Progenitor cell of endocrine pancreas (in vitro differentiated cells): ENCODE measurements around the gene SNX14. TPM values are rescaled to one million over a fixed set of nuclear protein-coding genes. Genes with fewer than 3 reads are reported as not detected.

Experiments
- DNase-seq: peaks from one replicate; pipeline ENCODE4 v3.0.0; 2021; ENCODE audit warnings: low spot score; ENCODE audit not compliant: unreplicated experiment
- H3K27ac Mint-ChIP-seq: 2 replicates; pipeline ENCODE4 v1.8.0; 2021; ENCODE audit warnings: mild to moderate bottlenecking, moderate library complexity, mixed read lengths
- H3K27me3 Mint-ChIP-seq: 2 replicates; pipeline ENCODE4 v1.8.0; 2021; ENCODE audit warnings: mixed read lengths
- H3K36me3 Mint-ChIP-seq: 2 replicates; pipeline ENCODE4 v1.8.0; 2022; ENCODE audit warnings: mixed read lengths; ENCODE audit not compliant: insufficient read depth
- H3K4me1 Mint-ChIP-seq: 2 replicates; pipeline ENCODE4 v1.8.0; 2021; ENCODE audit warnings: low read depth, mixed read lengths
- H3K4me3 Mint-ChIP-seq: 2 replicates; pipeline ENCODE4 v1.8.0; 2021; ENCODE audit warnings: low read depth, mild to moderate bottlenecking, moderate library complexity, mixed read lengths
- H3K9me3 Mint-ChIP-seq: 2 replicates; pipeline ENCODE4 v1.8.0; 2021; ENCODE audit warnings: low read depth, mixed read lengths
- CTCF ChIP-seq: fragments of 200-600 bp; sonication (generic); IDR thresholded peaks from one replicate; pipeline ENCODE4 v1.5.0; 2021; ENCODE audit warnings: antibody characterized with exemption, mild to moderate bottlenecking; ENCODE audit not compliant: unreplicated experiment
- total RNA-seq: library from RNA; stranded (reverse); gene quantifications from 2 replicates; pipeline ENCODE4 v1.2.1, GENCODE V29; 2021

SNX14 gene
- total RNA-seq, 1 donor from 2014 or later, result 88.3 TPM

GRCh38 chr6:85482905-85483700 is 110.6 kb downstream of the SNX14 start:
- peak; percentile 74 for DNase-seq
- no peak overlapping the region for H3K4me3 Mint-ChIP-seq
- peak; percentile 100 for TF ChIP-seq CTCF
- H3K27ac Mint-ChIP-seq, result no peak overlapping the region
- H3K9me3 Mint-ChIP-seq, result no peaks in the 10 kb centered on the region
- no peaks in the 10 kb centered on the region for H3K27me3 Mint-ChIP-seq
- H3K36me3 Mint-ChIP-seq, result peaks cover 2% of the 10 kb centered on the region
- peaks cover 6% of the 10 kb centered on the region for H3K4me1 Mint-ChIP-seq

DNA sequence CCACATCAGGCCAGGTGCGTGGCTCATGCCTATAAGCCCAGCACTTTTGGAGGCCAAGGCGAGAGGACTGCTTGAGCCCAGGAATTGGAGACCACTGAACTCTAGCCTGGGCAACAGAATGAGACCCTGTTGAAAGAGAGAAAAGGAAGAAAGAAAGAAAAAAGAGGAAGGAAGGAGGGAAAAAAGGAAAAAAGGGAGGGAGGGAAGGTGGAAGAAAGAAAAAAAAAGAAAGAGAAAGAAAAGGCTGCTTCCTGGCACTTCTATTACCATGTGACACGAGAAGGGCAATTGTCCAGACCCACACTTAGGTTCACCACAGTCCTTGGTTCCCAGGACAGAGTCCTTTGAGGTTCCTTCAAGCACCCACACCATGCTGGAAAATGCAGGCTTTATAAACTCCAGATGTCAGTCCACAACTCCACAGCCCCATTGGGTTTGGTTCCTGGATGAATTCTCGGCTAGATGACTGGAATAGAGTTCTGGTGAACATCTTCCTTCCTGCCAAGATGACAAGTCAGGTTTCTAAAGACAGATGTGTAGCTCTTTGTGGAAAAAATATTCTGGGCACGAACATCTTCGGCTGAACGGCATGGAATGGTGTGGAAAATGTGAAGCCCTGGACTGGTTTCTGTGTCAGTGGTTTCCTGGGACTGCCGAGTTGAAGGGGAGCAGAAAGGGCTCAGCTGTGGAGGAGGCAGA is 111.3 kb downstream of the SNX14 start:
- no peak for DNase-seq
- Mint-ChIP-seq H3K36me3 (peaks cover 6% of the 10 kb centered on the region), H3K9me3 (no peaks in the 10 kb centered on the region), H3K27me3 (no peaks in the 10 kb centered on the region), H3K27ac (no peak overlapping the region), H3K4me3 (no peak overlapping the region), H3K4me1 (peaks cover 6% of the 10 kb centered on the region)
- no peak for TF ChIP-seq CTCF

- H3K27ac Mint-ChIP-seq, result no peak overlapping the region
- peaks cover 17% of the 10 kb centered on the region for H3K36me3 Mint-ChIP-seq
- H3K4me3 Mint-ChIP-seq, result no peak overlapping the region
- no peak for DNase-seq
- TF ChIP-seq CTCF, result no peak
- H3K4me1 Mint-ChIP-seq, result peaks cover 6% of the 10 kb centered on the region
- H3K27me3 Mint-ChIP-seq, result no peaks in the 10 kb centered on the region
- peaks cover 7% of the 10 kb centered on the region for H3K9me3 Mint-ChIP-seq
Observed at GRCh38 chr6:85479208-85479607, 114.5 kb downstream of the SNX14 start.

DNA sequence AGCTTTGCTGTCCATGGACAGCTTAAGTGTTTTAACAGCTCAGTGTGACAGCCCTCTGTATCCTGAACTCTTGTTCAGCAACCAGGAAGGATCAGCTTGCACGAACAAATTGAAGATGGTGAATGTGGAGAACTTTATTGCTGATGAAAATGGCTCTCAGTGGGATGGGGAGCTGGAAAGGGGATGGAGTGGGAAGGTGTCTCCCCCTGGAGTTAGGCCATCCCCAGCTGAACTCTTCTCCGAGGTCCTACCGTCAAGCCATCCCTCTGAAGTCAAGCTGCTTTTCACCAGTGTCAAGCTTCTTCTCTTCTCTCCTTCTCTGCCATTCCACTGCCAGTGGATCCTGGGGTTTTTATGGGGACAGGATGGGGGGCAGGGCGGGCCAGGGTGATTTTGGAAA is 117.1 kb downstream of the SNX14 start:
- H3K27ac Mint-ChIP-seq, result no peak overlapping the region
- H3K4me1 Mint-ChIP-seq, result no peaks in the 10 kb centered on the region
- peaks cover 7% of the 10 kb centered on the region for H3K9me3 Mint-ChIP-seq
- H3K27me3 Mint-ChIP-seq, result no peaks in the 10 kb centered on the region
- no peak overlapping the region for H3K4me3 Mint-ChIP-seq
- TF ChIP-seq CTCF, result no peak
- no peak for DNase-seq
- H3K36me3 Mint-ChIP-seq, result peaks cover 15% of the 10 kb centered on the region

GRCh38 chr6:85473748-85474147 is 119.9 kb downstream of the SNX14 start:
- Mint-ChIP-seq H3K27ac (no peak overlapping the region), H3K4me3 (no peak overlapping the region), H3K4me1 (peaks cover 3% of the 10 kb centered on the region), H3K27me3 (no peaks in the 10 kb centered on the region), H3K36me3 (peaks cover 15% of the 10 kb centered on the region), H3K9me3 (peaks cover 7% of the 10 kb centered on the region)
- no peak for TF ChIP-seq CTCF
- no peak for DNase-seq
